ENCODE data around the gene GPR158.
"Not testable (repeated sequence)": the region's sequence is repeated elsewhere in the genome, so short reads cannot be mapped to it uniquely, and the experiment has no call there.

GPR158 gene

DNA sequence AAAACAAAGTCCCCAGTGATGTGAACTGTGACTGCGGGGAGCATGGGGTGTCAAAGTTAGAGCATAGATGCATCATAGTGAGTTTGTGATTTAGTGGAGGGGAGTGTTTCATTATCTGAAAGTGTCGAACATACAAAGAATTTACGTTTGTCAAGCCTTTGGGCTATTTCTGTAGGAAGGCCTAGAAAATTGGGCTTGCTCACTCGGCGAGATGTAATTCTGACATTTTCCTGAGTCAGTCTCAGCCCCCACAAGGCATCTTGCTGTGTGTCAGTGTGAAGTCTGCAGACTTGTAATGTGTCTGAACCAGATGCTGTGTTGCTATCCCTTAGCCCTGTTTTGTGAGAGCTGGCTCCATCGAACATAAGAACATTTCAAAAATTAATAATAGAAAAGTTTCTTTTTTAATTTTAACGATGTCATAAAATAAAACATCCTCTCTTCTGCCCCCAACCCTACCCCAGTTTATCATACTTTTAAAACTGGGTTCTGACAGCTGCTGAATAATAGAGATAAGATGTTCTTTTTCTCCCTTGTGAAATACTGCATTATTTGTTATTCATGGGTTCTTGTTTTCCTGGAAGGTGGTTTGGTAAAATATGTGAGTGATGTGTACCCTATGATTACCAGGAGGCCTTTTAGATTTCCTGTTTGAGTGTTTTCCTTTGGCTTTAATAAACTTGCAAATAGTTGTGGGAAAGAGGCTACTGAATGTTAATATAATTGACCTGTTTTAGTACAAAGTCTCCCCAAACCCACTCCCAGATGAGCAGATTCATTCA lies 207.4 kb downstream of the GPR158 start:
- H3K27me3 ChIP-seq (replicated peaks) = no peaks in the 10 kb centered on the region
- H3K27ac ChIP-seq = no peak overlapping the region
- H3K36me3 ChIP-seq (replicated peaks) = no peaks in the 10 kb centered on the region
- in situ Hi-C loops (cut with HindIII; ENCODE audit: low pct_ligation_motif_present, low sequenced_read_pairs) = no loop called here
- no peak for DNase-seq
- no peak overlapping the region for H3K4me3 ChIP-seq (ENCODE audit: low read depth, low read length)
- no peak for TF ChIP-seq CTCF (IDR thresholded peaks at IDR 0.05; ENCODE audit: low read depth, low read length, missing control alignments)

DNA sequence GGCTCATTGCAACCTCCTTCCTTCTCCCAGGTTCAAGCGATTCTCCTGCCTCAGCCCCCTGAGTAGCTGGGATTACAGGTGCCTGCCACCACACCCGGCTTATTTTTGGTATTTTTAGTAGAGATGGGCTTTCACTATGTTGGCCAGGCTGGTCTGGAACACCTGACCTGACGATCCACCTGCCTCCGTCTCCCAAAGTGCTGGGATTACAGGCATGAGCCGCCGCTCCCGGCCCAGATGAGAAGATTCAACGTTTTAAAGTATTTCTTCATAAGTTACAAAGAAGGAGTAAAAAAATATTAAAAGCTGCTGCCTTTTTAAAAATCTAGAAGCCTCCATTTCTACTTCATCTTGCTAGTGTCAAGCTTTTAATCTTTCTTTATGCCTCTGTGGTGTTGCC lies 208.1 kb downstream of the GPR158 start:
- in situ Hi-C loops (cut with HindIII; ENCODE audit: low pct_ligation_motif_present, low sequenced_read_pairs); H3K4me3 ChIP-seq (ENCODE audit: low read depth, low read length); H3K27me3 ChIP-seq (replicated peaks); DNase-seq; H3K36me3 ChIP-seq (replicated peaks); H3K27ac ChIP-seq: not testable (repeated sequence)

- Histone ChIP-seq H3K27me3 (replicated peaks) (no peaks in the 10 kb centered on the region), H3K36me3 (replicated peaks) (no peaks in the 10 kb centered on the region), H3K27ac (no peak overlapping the region), H3K4me3 (ENCODE audit: low read depth, low read length) (no peak overlapping the region)
- TF ChIP-seq CTCF (IDR thresholded peaks at IDR 0.05; ENCODE audit: low read depth, low read length, missing control alignments) = no peak
- in situ Hi-C loops (cut with HindIII; ENCODE audit: low pct_ligation_motif_present, low sequenced_read_pairs) = no loop called here
- no peak for DNase-seq
Measured at GRCh38 chr10:25383686-25384085, 208.9 kb downstream of the GPR158 start.

DNA sequence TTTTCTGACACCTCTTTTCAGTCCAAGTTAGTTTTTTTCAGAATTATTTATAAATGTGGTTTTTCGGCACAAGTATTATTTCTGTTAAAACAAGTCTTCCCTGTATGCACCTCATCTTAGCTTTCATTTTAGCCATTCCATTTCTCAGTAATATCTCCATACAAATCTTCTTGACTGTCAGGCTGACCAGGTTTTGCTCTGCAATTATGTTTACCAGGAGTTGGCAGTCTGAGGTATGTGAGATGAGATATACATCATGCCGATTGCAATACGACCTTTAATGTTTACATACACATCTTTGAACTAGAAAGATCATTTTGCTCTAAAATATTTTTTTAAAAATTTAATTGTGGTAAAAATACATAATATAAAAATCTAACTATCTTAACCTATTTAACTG lies 209.8 kb downstream of the GPR158 start:
- Histone ChIP-seq H3K27me3 (replicated peaks) (no peaks in the 10 kb centered on the region), H3K36me3 (replicated peaks) (no peaks in the 10 kb centered on the region), H3K4me3 (ENCODE audit: low read depth, low read length) (no peak overlapping the region), H3K27ac (no peak overlapping the region)
- no peak for TF ChIP-seq CTCF (IDR thresholded peaks at IDR 0.05; ENCODE audit: low read depth, low read length, missing control alignments)
- in situ Hi-C loops (cut with HindIII; ENCODE audit: low pct_ligation_motif_present, low sequenced_read_pairs) = no loop called here
- no peak for DNase-seq

DNA sequence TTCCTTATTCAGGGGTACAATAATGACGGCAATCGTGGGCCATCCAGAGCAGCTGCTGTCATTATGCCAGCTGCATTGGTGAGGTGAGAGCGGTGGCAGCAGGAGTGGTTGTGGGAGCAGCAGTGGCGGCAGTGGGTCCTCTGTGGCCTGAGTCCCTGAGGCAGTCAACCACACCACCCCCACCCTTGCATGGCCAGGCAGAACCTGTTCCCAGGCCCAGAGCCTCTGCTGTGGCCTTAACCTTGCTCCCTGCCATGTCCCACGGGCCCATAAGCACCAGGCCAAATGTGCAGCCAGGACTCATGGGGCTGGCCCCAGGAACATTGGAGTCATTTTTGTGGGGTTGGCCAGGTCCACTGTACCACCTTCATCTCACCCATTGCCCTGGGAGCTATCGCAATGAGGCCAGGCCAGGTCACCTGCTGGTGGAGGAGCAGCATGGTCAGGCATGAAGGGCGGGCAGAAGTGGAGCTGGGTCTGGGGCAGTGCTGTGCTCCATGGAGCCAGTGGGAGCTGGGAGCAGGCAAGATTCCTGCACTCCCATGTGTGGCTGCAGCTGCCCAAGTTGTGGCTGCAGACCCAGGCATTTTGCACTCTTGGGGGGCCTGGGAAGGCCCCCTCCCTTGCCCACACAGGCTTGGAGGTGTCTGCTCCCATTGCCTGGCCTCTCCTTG lies 213.5 kb downstream of the GPR158 start:
- Histone ChIP-seq H3K36me3 (replicated peaks) (no peaks in the 10 kb centered on the region), H3K4me3 (ENCODE audit: low read depth, low read length) (no peak overlapping the region), H3K27ac (no peak overlapping the region), H3K27me3 (replicated peaks) (no peaks in the 10 kb centered on the region)
- no peak for TF ChIP-seq CTCF (IDR thresholded peaks at IDR 0.05; ENCODE audit: low read depth, low read length, missing control alignments)
- in situ Hi-C loops (cut with HindIII; ENCODE audit: low pct_ligation_motif_present, low sequenced_read_pairs) = no loop called here
- no peak for DNase-seq

- in situ Hi-C loops (cut with HindIII; ENCODE audit: low pct_ligation_motif_present, low sequenced_read_pairs) = no loop called here
- DNase-seq = no peak
- no peak for TF ChIP-seq CTCF (IDR thresholded peaks at IDR 0.05; ENCODE audit: low read depth, low read length, missing control alignments)
- no peak overlapping the region for H3K4me3 ChIP-seq (ENCODE audit: low read depth, low read length)
- no peak overlapping the region for H3K27ac ChIP-seq
- no peaks in the 10 kb centered on the region for H3K27me3 ChIP-seq (replicated peaks)
- H3K36me3 ChIP-seq (replicated peaks) = no peaks in the 10 kb centered on the region
Measured at GRCh38 chr10:25388862-25389206, 214.0 kb downstream of the GPR158 start.
